ENCODE data around the gene TNFAIP1. TPM values are rescaled to one million over a fixed set of nuclear protein-coding genes. Genes with fewer than 3 reads are reported as not detected.
A peak's percentile ranks its signal among the peaks of the same experiment; 100 is the strongest.
"Not testable (repeated sequence)": the region's sequence is repeated elsewhere in the genome, so short reads cannot be mapped to it uniquely, and the experiment has no call there.

The TNFAIP1 gene
- total RNA-seq, 1 experiment from 2014 or later: 31.0 TPM

- DNase-seq (ENCODE audit: extremely low read depth, low read depth): no peak
Observed at GRCh38 chr17:28324267-28324745, 11.3 kb upstream of the TNFAIP1 start.

GRCh38 chr17:28324781-28325180, 10.8 kb upstream of the TNFAIP1 start:
- DNase-seq (ENCODE audit: extremely low read depth, low read depth): no peak

GRCh38 chr17:28325211-28325610, 10.3 kb upstream of the TNFAIP1 start:
- no peak for DNase-seq (ENCODE audit: extremely low read depth, low read depth)

GRCh38 chr17:28326114-28326513, 9.4 kb upstream of the TNFAIP1 start:
- DNase-seq (ENCODE audit: extremely low read depth, low read depth): no peak

- DNase-seq (ENCODE audit: extremely low read depth, low read depth): no peak
Observed at GRCh38 chr17:28327031-28327607, 8.4 kb upstream of the TNFAIP1 start.

- DNase-seq (ENCODE audit: extremely low read depth, low read depth): no peak
Observed at GRCh38 chr17:28327709-28328108, 7.9 kb upstream of the TNFAIP1 start.

- DNase-seq (ENCODE audit: extremely low read depth, low read depth): no peak
Observed at GRCh38 chr17:28328325-28328724, 7.2 kb upstream of the TNFAIP1 start.

GRCh38 chr17:28330671-28331070, 4.9 kb upstream of the TNFAIP1 start:
- no peak for DNase-seq (ENCODE audit: extremely low read depth, low read depth)

GRCh38 chr17:28331891-28332420, 3.6 kb upstream of the TNFAIP1 start:
- DNase-seq (ENCODE audit: extremely low read depth, low read depth): no peak

- DNase-seq (ENCODE audit: extremely low read depth, low read depth): no peak
Observed at GRCh38 chr17:28333083-28333746, 2.3 kb upstream of the TNFAIP1 start.

- no peak for DNase-seq (ENCODE audit: extremely low read depth, low read depth)
Observed at GRCh38 chr17:28334171-28334570, 1.4 kb upstream of the TNFAIP1 start.

- no peak for DNase-seq (ENCODE audit: extremely low read depth, low read depth)
Observed at GRCh38 chr17:28334666-28335200, 828 bp upstream of the TNFAIP1 start.

GRCh38 chr17:28335959-28336871, 654 bp downstream of the TNFAIP1 start:
- DNase-seq (ENCODE audit: extremely low read depth, low read depth): peak; percentile 76

GRCh38 chr17:28338056-28338768, 2.7 kb downstream of the TNFAIP1 start:
- DNase-seq (ENCODE audit: extremely low read depth, low read depth): no peak

- not testable (repeated sequence) for DNase-seq (ENCODE audit: extremely low read depth, low read depth)
Observed at GRCh38 chr17:28338769-28339212, 3.2 kb downstream of the TNFAIP1 start.

- DNase-seq (ENCODE audit: extremely low read depth, low read depth): no peak
Observed at GRCh38 chr17:28339431-28339830, 3.9 kb downstream of the TNFAIP1 start.

- no peak for DNase-seq (ENCODE audit: extremely low read depth, low read depth)
Observed at GRCh38 chr17:28340374-28340773, 4.8 kb downstream of the TNFAIP1 start.

GRCh38 chr17:28341516-28341915, 6.0 kb downstream of the TNFAIP1 start:
- no peak for DNase-seq (ENCODE audit: extremely low read depth, low read depth)

- no peak for DNase-seq (ENCODE audit: extremely low read depth, low read depth)
Observed at GRCh38 chr17:28342313-28342712, 6.8 kb downstream of the TNFAIP1 start.

- no peak for DNase-seq (ENCODE audit: extremely low read depth, low read depth)
Observed at GRCh38 chr17:28343491-28343932, 8.0 kb downstream of the TNFAIP1 start.
